GM08714 (cell line): ENCODE data around the gene ATF7IP2.
"Not testable (repeated sequence)": the region's sequence is repeated elsewhere in the genome, so short reads cannot be mapped to it uniquely, and the experiment has no call there.

Experiments
- H3K4me3 ChIP-seq: fragments of 200-500 bp; sonication (Bioruptor generic); 2 replicates; pipeline ENCODE4 v1.5.1; 2014; ENCODE audit warnings: mild to moderate bottlenecking, low read length, inconsistent platforms
- ZNF274 ChIP-seq: IDR thresholded peaks from 2 replicates; pipeline ENCODE4 v1.6.1; 2012; ENCODE audit warnings: mild to moderate bottlenecking, low read depth, low read length

The ATF7IP2 gene

DNA sequence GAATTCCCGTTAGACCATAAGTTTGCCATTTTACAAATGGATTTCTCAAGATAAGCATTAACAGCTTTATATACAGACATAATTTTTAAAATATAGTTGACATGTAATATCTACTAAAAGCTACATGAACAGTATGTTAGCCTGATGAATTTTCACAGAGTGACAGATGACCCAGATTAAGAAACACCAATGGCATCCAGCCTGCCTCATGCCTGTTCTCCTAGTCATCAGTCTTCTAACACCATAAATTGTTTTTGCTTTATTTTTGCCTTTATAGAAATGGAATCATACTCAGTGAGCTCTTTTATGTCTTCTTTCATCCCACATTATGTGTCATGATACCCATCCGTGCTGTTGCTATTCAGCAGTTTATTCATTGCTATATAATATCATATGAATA, 80.0 kb downstream of the ATF7IP2 start:
- H3K4me3 ChIP-seq = no peak overlapping the region
- TF ChIP-seq ZNF274 = no peak

DNA sequence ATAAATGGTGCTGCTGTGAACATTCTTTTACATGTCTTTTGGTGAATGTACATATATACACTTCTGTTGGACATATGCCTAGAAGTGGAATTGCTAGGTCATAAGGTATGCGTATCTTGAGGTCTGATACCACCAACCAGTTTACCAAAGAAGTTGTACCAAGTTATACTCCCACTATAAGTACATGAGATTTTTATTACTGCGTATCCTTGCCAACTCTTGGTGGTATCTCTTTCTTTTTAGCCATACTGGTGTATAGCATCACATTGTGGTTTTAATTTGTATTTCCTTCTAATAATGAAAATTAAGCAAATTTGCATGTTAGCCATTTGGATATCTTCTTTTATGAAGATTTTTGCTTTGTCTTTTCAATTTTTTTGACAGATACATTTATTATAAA, 80.5 kb downstream of the ATF7IP2 start:
- no peak overlapping the region for H3K4me3 ChIP-seq
- no peak for TF ChIP-seq ZNF274

DNA sequence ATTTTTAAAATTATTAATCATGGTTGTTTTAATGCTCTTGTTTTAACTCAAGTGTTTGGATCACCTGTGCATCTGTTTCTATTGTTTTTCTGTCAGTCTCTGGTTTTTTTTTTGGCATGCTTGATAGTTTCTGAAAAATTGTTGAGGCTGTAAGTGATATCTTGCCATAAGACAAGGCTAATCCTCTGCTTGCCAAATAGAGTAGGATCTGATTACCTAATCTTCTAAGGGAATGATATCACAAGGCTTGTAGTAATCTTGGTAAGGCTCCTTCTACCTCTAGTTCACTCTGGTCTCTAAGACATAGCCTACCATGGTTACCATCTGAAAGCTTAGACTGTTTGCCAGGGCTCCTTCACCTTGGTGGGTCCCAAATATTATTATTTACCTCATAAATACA, 81.0 kb downstream of the ATF7IP2 start:
- no peak for TF ChIP-seq ZNF274
- no peak overlapping the region for H3K4me3 ChIP-seq

DNA sequence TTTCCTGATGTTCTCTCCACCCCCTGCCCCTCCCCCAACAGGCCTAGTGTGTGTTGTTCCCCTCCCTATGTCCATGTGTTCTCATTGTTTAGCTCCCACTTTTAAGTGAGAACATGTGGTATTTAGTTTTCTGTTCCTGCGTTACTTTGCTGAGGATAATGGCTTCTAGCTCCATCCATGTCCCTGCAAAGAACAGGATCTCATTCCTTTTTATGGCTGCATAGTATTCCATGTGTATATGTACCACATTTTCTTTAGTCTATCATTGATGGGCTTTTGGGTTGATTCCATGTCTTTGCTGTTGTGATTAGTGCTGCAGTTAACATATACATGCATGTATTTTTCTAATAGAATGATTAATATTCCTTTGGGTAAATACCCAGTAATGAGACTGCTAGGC, 90.8 kb downstream of the ATF7IP2 start:
- H3K4me3 ChIP-seq = not testable (repeated sequence)

GRCh38 chr16:10480151-10480550, 94.3 kb downstream of the ATF7IP2 start:
- no peak for TF ChIP-seq ZNF274
- H3K4me3 ChIP-seq = no peak overlapping the region

DNA sequence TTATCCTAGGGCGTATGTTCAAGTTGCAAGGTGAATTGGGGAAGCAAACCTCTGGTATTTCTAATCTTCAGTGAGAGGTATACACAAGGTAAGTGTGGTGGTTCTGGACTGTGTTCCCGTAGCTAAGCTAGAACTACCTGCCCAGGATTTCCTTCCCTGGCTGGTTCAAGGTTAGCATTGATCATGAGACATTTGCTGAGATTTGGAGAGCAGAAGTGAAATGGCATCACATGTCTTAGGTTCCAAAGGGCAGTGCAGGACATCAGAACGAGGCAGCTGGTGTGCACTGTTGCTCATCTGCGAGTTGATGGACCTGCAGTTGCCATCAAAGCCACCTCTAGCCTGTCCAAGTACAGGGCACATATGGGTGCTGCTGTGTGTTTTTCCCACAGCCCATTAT, 99.3 kb downstream of the ATF7IP2 start:
- no peak overlapping the region for H3K4me3 ChIP-seq
- no peak for TF ChIP-seq ZNF274

DNA sequence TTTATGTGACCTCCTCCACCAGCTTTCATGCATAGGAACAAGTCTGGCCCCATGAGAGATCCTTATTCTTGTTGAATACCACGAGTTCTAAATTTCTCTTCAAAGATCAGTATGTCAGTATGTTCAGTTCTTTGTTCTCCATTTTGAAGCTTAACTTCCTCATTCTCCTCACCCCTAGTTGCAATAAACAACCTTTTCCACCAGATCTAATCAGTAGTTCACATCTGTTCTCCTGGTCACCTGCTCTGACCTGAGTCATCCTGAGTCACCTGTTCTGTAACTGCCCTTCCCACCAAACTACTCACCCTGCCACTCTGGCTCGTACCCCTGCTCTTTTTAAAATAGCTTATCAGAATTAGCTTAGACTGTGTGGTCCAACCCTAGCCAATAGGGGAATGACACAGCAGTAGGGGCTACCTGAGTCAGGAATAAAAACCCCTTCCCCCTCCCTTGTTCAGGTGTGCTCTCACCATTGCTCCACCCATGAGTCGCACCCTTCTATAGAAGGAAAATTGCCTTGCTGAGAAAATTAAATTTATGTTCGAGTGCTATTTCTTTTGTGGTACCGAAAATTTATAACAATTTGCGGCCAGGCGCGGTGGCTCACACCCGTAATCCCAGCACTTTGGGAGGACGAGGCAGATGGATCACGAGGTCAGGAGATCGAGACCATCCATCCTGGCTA, 100.0 kb downstream of the ATF7IP2 start:
- TF ChIP-seq ZNF274 = no peak
- no peak overlapping the region for H3K4me3 ChIP-seq

DNA sequence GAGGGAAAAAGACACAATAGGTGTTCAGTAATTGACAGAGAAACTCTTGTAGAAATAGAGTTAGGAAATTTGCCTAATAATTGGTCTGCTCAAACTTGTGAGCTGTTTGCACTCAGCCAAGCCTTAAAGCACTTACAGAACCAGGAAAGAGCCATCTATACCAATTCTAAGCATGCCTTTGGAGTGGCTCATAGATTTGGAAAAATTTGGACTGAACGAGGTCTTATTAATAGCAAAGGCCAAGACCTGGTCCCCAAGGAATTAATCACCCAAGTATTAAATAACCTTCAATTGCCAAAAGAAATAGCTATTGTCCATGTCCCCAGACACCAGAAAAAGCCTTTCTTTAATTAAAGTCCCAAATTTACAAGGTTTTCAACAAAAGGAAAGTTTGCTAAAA, 104.3 kb downstream of the ATF7IP2 start:
- TF ChIP-seq ZNF274 = no peak
- no peak overlapping the region for H3K4me3 ChIP-seq

GRCh38 chr16:10493276-10493675, 107.4 kb downstream of the ATF7IP2 start:
- no peak overlapping the region for H3K4me3 ChIP-seq
- TF ChIP-seq ZNF274 = no peak

DNA sequence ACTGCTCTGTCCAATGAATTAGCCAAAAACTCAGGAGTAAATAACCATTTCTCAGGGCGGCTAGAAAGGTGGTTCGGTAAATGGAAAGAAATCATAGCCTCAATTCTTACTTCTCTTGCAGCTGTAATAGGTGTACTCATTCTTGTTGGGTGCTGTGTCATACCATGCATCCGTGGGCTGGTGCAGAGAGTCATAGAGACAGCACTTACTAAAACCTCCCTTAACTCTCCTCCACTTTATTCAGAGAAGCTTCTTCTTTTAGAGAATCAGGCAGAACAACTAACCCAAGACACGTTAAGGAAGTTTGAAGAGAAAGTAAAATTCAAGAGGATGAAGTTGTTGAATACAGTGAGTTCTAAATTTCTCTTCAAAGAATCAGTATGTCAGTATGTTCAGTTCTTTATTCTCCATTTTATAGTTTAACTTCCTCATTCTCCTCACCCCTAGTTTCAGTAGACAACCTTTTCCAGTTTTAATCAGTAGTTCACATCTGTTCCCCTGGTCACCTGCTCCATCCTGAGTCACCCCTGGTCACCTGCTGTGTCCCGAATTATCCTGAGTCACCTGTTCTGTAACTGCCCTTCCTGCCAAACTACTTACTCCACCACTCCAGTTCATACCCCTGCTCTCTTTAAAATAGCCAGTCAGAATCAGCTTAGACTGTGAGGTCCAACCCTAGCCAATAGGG, 108.6 kb downstream of the ATF7IP2 start:
- no peak for TF ChIP-seq ZNF274
- H3K4me3 ChIP-seq = no peak overlapping the region

GRCh38 chr16:10495031-10495345, 109.1 kb downstream of the ATF7IP2 start:
- TF ChIP-seq ZNF274 = no peak
- H3K4me3 ChIP-seq = no peak overlapping the region

DNA sequence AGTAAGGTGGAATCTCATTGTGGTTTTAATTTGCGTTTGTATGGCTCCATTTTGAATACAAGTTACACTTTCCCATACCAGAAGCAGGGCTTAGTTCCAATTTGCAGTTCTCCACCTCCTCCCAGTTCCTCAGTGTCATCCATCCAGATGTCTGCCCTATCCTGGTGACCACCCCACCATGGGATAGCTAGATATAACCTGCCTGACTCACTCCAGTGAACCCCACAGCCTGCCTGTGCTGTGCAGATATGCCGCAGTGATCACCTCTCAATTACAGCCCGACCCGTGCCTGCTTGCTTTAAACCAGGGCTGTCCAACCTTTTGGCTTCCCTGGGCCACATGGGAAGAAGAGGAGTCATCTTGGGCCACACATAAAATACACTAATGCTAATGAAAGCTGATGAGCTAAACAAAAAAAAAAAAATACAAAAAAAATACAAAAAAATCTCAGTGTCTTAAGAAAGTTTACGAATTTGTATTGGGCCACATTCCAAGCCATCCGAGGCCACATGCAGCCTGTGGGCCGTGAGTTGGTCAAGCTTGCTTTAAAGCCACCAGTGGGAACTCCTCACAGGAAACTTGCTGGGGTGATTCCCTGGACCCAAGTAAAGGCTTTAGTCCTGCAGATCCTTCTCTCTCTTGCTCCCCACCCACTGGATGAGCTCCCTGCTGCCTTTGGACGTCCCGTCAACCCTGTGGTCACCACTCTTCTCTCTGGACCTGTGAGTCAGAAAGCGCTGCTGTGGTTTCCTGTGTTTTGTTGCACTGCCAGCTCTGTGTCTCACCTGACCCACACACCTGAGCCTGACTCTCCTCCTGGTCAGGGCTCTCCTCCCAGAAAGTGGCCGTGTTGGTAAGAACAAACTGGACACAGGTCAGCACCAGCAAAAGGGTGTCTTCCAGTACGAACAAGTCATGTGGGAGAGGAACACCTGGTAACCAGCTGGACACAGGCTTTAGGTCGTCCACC, 111.6 kb downstream of the ATF7IP2 start:
- TF ChIP-seq ZNF274 = no peak
- H3K4me3 ChIP-seq = no peak overlapping the region

DNA sequence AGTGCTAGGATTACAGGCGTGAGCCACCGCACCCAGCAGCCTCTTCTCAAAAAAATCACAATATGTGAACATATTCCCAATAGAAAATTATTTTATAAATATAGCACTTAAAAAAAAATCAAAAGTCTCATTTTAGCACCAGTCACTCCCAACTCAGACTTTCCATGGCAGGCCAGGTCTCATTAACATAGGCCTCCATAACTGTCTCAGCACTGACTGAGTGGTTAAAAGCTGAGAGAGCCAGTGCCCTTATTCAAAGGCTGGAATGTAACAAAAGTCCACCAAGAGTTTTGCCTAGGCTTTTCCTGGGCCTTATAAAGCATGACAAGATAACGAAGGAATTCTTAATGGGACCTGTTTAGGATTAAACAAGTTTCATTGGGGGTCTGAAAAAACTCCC, 114.7 kb downstream of the ATF7IP2 start:
- no peak for TF ChIP-seq ZNF274
- H3K4me3 ChIP-seq = no peak overlapping the region

DNA sequence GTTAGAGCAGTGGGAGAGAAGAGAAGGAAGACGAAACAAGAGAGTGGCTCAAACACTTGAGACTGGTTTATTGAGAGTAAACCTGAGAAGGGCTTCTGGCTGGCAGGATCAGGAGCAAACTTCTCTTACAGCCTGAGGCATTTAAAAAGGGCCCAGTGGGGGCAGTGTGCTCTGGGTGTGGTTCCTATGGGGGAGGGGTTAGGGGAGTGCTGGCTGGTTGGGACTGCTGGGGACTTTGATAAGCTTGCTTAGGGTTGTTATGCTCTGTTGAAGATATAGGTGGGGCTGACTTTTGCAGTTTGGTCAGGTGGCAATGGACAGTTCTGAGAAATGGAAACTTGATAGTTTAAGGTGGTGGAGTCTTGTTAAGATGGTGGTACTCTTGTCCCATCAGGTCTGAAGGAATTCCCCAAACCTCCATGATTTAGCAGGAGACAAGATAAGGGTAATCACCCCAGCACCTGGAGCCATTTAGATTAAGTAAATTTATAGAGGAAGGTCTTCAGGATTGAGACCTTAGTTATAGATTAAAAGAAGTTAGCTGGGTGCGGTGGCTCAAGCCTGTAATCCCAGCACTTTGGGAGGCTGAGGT, 115.3 kb downstream of the ATF7IP2 start:
- no peak overlapping the region for H3K4me3 ChIP-seq
- TF ChIP-seq ZNF274 = no peak

- TF ChIP-seq ZNF274 = no peak
Observed at GRCh38 chr16:10502776-10503175, 116.9 kb downstream of the ATF7IP2 start.

More at GRCh38 chr16:10502776-10503175, 116.9 kb downstream of the ATF7IP2 start:
- no peak overlapping the region for H3K4me3 ChIP-seq
